Urinary bladder (tissue), 4 donors: ENCODE measurements around the gene SOCS1. TPM values are rescaled to one million over a fixed set of nuclear protein-coding genes. Genes with fewer than 3 reads are reported as not detected.

Experiments used
- DNase-seq: peaks from one replicate; pipeline ENCODE4 v3.0.0-alpha.2; 2015; ENCODE audit errors: extremely low spot score
- H3K27ac ChIP-seq: one replicate; pipeline ENCODE4 v1.5.1; 2013; ENCODE audit warnings: low read depth, mild to moderate bottlenecking, moderate library complexity
- H3K36me3 ChIP-seq: one replicate; pipeline ENCODE4 v1.6.1; 2013; ENCODE audit warnings: mild to moderate bottlenecking, moderate library complexity; ENCODE audit not compliant: insufficient read depth
- H3K4me1 ChIP-seq: one replicate; pipeline ENCODE4 v1.6.1; 2013; ENCODE audit warnings: mild to moderate bottlenecking, moderate library complexity; ENCODE audit not compliant: insufficient read depth
- H3K4me3 ChIP-seq: one replicate; pipeline ENCODE4 v1.5.1; 2013; ENCODE audit warnings: low read depth, low read length
- WGBS: extraction: QIAGEN DNeasy Blood & Tissue Kit; methylation state at CpG from one replicate; pipeline ENCODE4 v1.1.7; 2013; 5-methylcytosine and 5-hydroxymethylcytosine counted together
- polyA plus RNA-seq: library from polyadenylated mRNA; stranded (reverse); fragments of 200-250 nt; gene quantifications from one replicate; pipeline ENCODE4 v1.2.3, GENCODE V29; 2013
- total RNA-seq: library from RNA; depleted of rRNA; stranded (reverse); fragments of >200 nt; gene quantifications from one replicate; pipeline ENCODE4 v1.2.3, GENCODE V29; 2014
- donor health status: healthy with polysubstance abuse.
- donor health status: healthy.

Gene SOCS1
- total and polyA plus RNA-seq, 2 donors = 6.9 to 15.0 TPM

DNA sequence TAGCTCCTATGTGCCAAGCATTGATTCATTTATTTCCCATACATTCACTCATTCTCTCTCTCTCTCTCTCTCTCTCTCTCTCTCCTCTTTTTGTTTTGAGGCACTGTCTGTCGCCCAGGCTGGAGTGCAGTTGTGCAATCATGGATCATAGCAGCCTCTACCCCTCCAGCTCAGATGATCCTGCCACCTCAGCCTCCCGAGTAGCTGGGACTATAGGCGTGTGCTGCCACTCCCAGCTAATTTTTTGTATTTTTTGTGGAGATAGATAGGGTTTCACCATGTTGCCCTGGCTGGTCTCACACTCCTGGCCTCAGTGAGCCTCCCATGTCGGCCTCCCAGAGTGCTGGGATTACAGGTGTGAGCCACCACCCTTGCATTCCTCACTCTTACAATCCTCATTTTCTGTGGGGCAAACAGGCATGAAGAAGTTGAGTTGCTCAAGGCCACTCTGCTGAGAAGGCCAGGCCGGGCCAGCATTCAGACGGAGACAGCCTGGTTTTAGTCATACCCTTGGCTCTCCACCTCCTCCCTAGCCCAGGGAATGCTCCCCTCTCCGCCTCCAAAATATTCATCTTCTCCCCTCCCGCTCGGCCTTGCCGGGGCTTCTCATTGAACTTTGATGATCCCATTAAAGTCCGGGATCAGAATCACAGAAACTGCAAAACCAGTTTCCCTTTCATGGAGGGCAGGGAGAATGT is 21.0 kb upstream of the SOCS1 start:
- Histone ChIP-seq H3K4me1 (no peaks in the 10 kb centered on the region), H3K27ac (no peak overlapping the region), H3K36me3 (no peaks in the 10 kb centered on the region), H3K4me3 (no peak overlapping the region)
- no peak for DNase-seq
- WGBS = 88% methylated on average over 11 of the region's 11 CpGs

DNA sequence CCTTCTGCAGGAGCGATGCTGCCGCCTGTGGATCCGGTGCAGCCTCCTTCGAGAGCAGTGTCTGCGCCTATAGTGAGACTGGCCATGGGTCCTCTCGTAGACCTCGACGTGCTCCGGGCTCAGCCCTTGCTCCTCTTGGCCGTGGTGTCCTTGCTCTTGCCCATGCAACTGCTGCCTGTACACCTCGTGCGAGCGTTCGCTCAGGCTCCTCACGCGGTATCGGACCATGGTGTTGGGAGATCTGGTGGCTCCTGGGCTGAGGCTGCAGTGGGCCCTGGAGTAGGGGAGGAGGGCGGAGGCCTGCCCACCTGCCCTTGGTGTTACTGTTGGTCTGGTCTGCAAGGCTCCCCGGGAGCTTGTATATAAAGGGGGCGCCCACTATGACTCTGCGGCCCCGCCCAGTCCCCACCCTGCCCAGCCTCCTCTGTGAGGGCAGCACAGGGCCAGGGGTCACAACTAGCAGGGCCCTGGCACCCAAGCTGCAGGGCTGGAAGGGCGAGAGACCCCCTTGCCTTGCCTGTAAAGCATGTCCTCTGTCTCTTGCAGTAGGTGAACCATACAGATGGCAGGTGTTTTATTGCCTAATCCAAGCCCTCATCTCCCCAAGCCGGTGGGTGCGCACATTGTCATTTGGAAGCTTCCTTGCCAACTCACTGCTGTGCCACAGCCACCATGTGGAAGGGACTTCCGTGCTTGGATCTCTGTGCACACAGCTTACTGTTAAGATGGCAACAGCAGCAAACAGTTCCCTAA is 20.3 kb upstream of the SOCS1 start, which contains the start of gene PRM2:
PRM2 (minus strand) TSS at position 338 of the 753 bp plus-strand sequence; CDS start at position 228, 110 bp downstream.
- 94% methylated on average over 26 of the region's 26 CpGs for WGBS
- Histone ChIP-seq H3K4me3 (no peak within 1 kb of the TSS), H3K36me3 (no peaks in the 10 kb centered on the region), H3K4me1 (no peaks in the 10 kb centered on the region), H3K27ac (no peak within 1 kb of the TSS)
- no peak for DNase-seq

DNA sequence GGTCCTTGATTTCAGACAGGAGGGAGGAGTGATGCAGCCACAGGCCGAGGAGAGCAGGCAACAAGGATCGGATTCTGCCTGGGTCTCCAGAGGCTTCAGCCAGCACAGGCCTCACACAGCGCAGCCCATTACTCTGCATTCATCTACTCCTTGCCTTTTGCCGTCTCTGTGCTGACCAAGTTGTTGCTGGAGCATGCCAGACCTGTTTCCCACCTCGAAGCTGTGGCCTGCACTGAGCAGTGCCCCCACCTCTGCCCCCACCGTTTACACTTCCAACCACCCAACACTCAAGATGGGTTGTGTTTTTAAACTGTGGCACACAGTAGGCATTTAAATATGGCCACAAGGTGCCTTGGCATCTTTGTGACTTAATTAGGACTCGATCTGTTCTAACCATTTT is 19.0 kb upstream of the SOCS1 start:
- no peak overlapping the region for H3K27ac ChIP-seq
- H3K36me3 ChIP-seq = no peaks in the 10 kb centered on the region
- H3K4me3 ChIP-seq = no peak overlapping the region
- H3K4me1 ChIP-seq = no peaks in the 10 kb centered on the region
- DNase-seq = no peak
- WGBS = 95% methylated on average over 7 of the region's 7 CpGs

DNA sequence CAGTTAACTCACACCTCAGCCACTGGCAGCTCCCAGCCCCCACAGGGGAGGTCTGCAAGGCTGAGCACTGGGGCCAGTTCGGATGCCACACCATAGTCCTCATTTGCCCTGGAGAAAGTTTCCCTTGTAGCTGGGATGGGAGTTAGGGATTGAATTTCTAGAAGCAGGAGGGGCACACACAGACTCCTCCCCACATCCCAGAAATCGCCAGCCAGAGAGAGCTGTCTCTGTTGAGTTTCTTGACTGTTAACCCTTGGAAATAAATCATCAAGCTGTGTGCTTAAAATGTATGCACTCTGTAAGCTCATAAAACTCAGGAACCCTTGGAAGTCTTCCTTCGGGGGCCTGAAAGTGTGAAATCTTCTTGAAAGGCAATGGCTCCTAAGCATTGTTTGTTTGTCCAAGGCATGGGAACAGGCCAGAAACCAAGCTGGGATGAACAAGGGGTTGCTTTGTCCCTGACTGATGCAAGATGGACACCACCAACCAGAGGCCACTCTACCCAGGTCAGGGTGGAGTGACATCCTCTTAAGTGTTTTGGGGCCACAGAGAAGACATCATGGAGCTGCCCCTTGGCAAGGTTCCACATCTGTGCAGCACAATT is 17.8 kb upstream of the SOCS1 start:
- DNase-seq = no peak
- 40% methylated on average over 3 of the region's 3 CpGs for WGBS
- Histone ChIP-seq H3K36me3 (no peaks in the 10 kb centered on the region), H3K4me1 (no peaks in the 10 kb centered on the region), H3K27ac (no peak overlapping the region), H3K4me3 (no peak overlapping the region)

DNA sequence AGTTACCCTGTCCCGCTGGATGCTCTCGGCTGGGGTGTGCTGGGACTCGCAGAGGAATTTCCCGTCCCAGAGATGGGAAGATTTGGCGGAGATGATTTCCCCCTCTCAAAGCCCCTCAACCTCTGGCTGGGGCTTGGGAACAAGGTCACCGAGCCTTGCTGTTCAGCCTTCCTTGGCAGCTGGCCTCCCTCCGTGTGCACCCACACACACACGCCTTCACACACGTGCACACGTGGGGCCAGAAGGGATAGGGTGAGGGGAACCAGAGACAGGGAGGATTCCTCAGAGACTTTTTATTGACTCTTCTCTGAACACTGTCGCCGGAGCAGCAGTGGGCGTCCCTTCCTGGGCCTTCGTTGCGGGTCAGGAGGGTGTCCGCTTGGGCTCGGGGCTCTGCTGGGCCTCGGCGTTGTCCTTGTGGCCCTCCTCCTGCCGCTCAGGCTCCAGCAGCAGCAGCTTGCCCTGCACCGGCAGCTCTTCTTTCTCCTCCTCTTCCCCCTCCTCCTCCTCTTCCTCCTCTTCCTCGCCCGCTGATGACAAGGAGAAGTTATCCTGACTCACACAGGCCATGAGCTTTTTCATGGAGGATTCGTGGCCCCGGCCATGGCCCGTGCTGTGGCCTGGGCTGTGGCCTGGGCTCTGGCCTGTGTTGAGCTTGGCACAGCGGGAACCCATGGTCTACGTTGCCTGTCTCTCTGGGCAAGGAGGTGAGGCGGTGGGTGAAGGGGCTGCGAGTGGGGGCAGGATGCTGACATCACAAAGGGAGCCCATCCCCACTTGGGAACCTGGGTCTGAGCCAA is 17.1 kb upstream of the SOCS1 start, which contains the start of gene PRM3:
PRM3 (minus strand) TSS at position 709 of the 800 bp plus-strand sequence; CDS start at position 675, 34 bp downstream.
- no peak for DNase-seq
- no peaks in the 10 kb centered on the region for H3K36me3 ChIP-seq
- no peak within 1 kb of the TSS for H3K4me3 ChIP-seq
- WGBS = 76% methylated on average over 30 of the region's 30 CpGs
- no peaks in the 10 kb centered on the region for H3K4me1 ChIP-seq
- no peak within 1 kb of the TSS for H3K27ac ChIP-seq

DNA sequence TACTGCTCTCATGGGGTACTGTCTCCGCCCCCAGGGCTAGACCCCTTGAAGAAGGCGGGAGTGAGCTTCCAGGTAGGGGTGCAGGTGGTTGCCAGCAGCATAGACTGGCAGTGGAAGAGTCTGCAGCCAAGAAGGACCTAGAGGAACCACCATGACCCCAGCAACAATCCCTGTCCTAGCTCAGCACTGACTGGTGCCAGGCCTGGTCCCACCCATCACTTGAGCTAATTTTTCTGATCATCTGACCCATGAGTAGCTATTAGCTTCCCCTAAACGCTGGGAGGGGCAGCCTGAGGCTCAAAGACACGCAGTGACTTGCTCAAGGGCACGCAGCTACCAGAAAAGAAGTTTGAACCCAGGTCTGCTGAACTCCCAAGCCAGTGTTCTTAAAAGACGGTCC is 16.5 kb upstream of the SOCS1 start:
- WGBS = 88% methylated on average over 6 of the region's 6 CpGs
- no peaks in the 10 kb centered on the region for H3K36me3 ChIP-seq
- no peak overlapping the region for H3K27ac ChIP-seq
- no peak overlapping the region for H3K4me3 ChIP-seq
- no peak for DNase-seq
- H3K4me1 ChIP-seq = no peaks in the 10 kb centered on the region

DNA sequence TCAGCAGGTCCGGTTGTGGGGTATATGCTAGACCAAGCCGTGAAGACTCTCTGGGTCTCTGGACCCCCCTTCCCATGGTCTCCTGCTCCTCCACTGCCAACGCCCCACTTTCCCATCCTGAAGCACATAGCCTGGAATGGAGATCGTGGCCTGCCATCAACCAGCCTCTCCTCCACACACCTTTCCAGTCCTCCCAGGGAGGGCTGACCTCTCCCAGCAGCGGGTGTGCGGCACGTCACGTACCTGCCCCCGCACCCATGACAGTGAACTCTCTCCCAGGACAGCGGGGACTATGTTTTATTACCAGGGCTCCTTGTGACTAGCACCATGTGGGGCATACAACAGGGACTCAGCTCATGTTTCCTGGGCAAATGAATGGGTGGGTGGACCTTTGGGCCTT is 15.6 kb upstream of the SOCS1 start:
- no peak overlapping the region for H3K27ac ChIP-seq
- DNase-seq = no peak
- no peaks in the 10 kb centered on the region for H3K36me3 ChIP-seq
- H3K4me3 ChIP-seq = no peak overlapping the region
- H3K4me1 ChIP-seq = no peaks in the 10 kb centered on the region
- WGBS = 95% methylated on average over 10 of the region's 10 CpGs

DNA sequence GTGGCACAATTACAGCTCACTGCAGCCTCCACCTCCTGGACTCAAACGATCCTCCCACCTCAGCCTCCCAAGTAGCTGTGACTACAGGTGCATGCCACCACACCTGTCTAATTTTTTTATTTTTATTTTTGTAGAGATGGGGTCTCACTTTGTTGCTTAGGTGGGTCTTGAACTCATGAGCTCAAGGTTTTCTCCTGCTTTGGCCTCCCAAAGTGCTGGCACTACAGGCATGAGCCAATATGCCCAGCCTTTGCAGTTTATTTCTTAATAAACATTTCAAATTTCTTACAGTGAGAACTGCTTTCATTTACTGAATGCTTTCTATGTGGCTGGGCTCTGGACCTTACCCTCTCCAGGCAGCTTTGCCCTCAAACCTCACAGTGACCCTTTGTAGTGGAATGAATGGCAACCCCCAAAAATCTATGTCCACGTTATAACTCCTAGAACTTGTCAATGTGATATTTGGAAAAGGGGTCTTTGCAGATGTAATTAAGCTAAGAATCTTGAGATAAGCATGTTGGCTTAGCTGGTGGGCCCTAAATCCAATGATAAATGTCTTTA is 14.7 kb upstream of the SOCS1 start:
- Histone ChIP-seq H3K4me3 (no peak overlapping the region), H3K27ac (no peak overlapping the region), H3K36me3 (no peaks in the 10 kb centered on the region), H3K4me1 (no peaks in the 10 kb centered on the region)
- WGBS = 92% methylated on average over 2 of the region's 2 CpGs
- no peak for DNase-seq

DNA sequence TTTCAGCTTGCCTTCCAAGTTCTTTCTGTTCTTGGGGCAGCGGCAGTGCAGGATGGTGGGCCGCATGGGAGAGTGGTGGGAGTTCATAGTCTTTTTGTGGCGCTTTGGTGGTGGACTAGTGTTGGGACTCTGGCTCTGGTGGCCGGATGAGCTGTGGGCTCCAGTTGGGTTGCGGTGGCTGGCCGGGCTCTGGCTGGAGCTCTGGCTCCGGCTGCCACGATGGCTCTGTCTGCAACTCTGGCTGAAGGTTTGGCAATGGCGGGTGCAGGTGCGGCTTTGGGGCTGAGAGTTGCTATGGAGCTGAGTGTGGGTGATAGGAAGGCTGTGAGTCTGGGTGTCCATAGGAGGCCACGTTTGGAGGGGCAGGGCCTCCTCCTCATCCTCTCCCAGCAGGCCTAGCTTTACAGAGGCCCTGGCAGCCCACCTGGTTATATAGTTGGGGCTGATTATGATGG is 12.9 kb upstream of the SOCS1 start, which contains the start of gene TNP2:
TNP2 (minus strand) TSS at position 405 of the 455 bp plus-strand sequence; CDS start at position 342, 63 bp downstream.
- Histone ChIP-seq H3K4me1 (no peaks in the 10 kb centered on the region), H3K4me3 (no peak within 1 kb of the TSS), H3K27ac (no peak within 1 kb of the TSS), H3K36me3 (no peaks in the 10 kb centered on the region)
- DNase-seq = no peak
- 90% methylated on average over 11 of the region's 11 CpGs for WGBS

DNA sequence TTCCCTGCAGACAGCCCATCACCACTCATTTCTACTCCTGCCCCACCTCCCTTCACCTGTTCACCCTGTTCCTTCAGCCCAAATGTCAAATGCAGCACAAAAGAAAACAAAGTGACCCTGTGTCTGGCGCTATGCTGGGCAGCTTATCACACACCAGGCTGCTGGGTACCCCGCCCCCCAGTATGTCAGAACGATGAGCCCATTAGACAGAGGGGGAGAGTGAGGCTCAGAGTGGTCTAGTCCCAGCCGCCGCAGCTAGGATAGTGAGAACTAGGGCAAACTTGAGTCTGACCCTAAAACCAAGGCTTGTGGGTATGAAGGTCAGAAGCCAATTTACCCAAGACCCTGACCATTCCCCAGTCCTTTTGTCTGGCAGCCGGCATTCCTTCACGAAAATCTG is 9.1 kb upstream of the SOCS1 start:
- Histone ChIP-seq H3K4me3 (no peak overlapping the region), H3K27ac (no peak overlapping the region), H3K4me1 (no peaks in the 10 kb centered on the region), H3K36me3 (no peaks in the 10 kb centered on the region)
- WGBS = 90% methylated on average over 7 of the region's 7 CpGs
- DNase-seq = no peak

DNA sequence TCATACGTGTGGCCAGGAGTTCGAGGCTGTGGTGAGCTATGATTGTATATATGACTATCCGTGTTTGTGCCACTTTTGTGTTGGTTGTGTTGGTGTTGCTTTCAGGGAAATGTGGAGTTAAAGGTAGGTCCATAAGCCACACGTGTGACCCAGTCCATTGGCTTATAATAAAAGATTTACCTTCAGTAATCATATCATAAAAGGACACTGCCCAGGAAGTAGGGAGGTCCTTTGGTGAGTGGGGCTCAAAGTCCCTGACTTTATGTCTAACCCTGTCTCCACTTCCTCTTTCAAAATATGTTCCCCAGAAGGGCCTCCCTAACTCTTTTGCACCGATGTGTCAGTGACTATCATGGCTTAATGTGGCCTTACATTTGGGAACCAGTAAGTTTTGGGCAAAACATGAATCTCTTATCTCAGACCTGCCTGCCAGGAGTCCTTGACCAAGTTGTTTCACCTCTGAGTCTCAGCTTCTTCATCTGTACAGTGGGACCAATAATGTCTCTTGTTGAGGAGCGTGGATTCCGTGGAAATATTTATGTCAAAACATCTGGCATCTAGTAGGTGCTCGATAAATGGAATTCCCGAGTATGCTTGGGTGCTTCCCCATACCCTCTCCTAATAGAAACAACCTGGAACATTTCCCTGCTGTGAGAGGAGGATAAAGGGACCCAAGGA is 8.3 kb upstream of the SOCS1 start:
- Histone ChIP-seq H3K36me3 (no peaks in the 10 kb centered on the region), H3K27ac (no peak overlapping the region), H3K4me1 (no peaks in the 10 kb centered on the region), H3K4me3 (no peak overlapping the region)
- 81% methylated on average over 9 of the region's 9 CpGs for WGBS
- DNase-seq = no peak

DNA sequence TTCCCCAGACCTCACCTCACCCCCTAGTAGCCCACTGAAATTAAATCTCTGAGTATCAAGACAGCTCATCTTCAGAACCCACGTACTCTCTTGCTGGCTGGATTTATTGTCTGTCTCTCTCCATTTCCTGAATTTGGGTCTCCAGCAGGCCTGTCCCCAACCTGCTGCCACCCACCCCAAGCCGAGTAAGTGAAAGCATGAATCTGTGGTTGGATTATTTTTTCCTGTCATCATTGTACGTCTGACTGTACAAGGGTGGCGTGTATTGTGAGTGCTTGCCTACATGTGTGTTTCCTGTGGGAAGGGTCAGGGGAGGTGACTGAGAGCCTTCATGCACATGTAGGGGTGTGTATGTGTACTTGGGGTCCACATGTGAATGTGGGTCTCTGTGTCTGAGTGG is 7.7 kb upstream of the SOCS1 start:
- no peak for DNase-seq
- WGBS = 68% methylated on average over 4 of the region's 4 CpGs
- Histone ChIP-seq H3K4me3 (no peak overlapping the region), H3K4me1 (no peaks in the 10 kb centered on the region), H3K27ac (no peak overlapping the region), H3K36me3 (no peaks in the 10 kb centered on the region)
